ENCODE results near the gene TXNL4A.
A peak's percentile ranks its signal among the peaks of the same experiment; 100 is the strongest.

The TXNL4A gene

DNA sequence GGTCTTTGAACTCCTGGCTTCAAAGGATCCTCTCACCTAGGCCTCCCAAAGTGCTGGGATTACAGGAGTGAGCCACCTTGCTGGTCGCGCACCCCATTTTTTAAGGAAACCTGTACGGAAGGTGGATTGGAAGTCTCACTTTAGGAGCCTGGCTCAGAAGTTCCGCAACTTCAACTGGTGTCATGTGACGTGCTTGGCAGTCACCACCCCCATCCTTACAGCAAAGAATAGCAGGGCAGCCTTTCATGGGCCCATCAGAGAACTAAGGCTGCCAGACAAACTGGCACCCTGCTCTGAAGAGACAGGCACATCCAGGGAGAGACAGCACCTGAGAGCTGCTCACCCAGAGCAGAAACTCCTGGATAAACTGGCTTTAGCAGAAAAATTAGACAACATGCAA, 33.6 kb downstream of the TXNL4A start:
- TF ChIP-seq CTCF (IDR thresholded peaks at IDR 0.05; ENCODE audit: low read depth, low read length, missing control alignments), result no peak
- DNase-seq (ENCODE audit: low read depth), result no peak
- in situ Hi-C loops (cut with HindIII; ENCODE audit: low sequenced_read_pairs), result no loop called here
- H3K4me3 ChIP-seq (ENCODE audit: low read depth, low read length), result no peak overlapping the region

GRCh38 chr18:79953971-79954651, 34.3 kb downstream of the TXNL4A start:
- no peak for TF ChIP-seq CTCF (IDR thresholded peaks at IDR 0.05; ENCODE audit: low read depth, low read length, missing control alignments)
- in situ Hi-C loops (cut with HindIII; ENCODE audit: low sequenced_read_pairs), result no loop called here
- no peak overlapping the region for H3K4me3 ChIP-seq (ENCODE audit: low read depth, low read length)
- DNase-seq (ENCODE audit: low read depth), result no peak

DNA sequence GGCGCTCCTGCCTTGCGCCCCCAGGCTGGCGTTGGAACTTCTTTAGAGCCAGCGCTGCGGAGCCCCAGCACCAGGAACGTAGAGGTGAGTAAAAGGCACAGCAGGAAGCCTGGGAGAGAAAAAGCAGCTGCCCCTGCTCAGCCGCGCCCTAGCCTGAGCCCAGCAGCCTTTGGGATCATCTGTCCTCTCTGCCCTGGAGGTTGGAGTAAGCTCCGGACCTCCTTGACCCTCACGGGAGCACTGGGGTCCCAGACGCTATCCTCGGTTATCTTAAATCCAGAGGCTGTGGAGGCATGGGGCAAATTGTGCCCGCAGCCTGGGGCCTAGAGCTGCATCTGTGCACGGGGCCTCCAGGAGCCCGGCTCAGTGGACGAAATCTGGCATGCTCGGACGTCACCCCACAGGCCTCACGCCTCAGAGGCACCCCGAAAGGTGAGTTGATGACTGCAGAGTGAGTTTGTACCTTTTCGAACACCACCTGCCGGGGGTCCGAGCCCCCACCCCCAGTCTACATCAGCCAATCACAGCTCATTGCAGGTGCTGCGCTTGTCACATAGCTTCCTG, 35.3 kb downstream of the TXNL4A start:
- in situ Hi-C loops (cut with HindIII; ENCODE audit: low sequenced_read_pairs), result no loop called here
- H3K4me3 ChIP-seq (ENCODE audit: low read depth, low read length), result peak overlapping the region; percentile 67

DNA sequence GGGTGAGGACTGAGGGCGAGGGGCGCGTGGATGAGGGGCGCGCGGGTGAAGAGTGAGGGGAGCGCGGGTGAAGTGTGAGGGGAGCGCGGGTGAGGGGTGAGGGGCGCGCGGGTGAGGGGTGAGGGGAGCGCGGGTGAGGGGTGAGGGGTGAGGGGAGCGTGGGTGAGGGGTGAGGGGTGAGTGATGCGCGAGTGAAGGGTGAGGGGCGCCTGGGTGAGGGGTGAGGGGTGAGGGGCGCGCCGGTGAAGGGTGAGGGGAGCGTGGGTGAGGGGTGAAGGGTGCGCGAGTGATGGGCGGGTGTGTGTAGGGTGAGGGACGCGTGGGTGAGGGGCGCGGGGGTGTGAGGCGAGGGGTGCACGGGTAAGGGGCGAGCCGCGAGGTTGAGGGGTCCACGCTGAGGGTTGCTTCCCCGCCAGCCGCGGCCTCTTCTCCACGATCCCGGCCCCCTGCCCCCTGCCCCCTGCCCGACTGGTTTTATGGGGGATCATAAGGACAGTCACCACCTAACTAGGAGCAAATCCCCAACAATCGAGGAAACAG, 35.8 kb downstream of the TXNL4A start:
- DNase-seq (ENCODE audit: low read depth), result no peak
- in situ Hi-C loops (cut with HindIII; ENCODE audit: low sequenced_read_pairs), result no loop called here
- no peak for TF ChIP-seq CTCF (IDR thresholded peaks at IDR 0.05; ENCODE audit: low read depth, low read length, missing control alignments)
- peak overlapping the region; percentile 67 for H3K4me3 ChIP-seq (ENCODE audit: low read depth, low read length)

More for the DNA sequence above, 35.3 kb downstream of the TXNL4A start:
- no peak for TF ChIP-seq CTCF (IDR thresholded peaks at IDR 0.05; ENCODE audit: low read depth, low read length, missing control alignments)
- DNase-seq (ENCODE audit: low read depth), result no peak

DNA sequence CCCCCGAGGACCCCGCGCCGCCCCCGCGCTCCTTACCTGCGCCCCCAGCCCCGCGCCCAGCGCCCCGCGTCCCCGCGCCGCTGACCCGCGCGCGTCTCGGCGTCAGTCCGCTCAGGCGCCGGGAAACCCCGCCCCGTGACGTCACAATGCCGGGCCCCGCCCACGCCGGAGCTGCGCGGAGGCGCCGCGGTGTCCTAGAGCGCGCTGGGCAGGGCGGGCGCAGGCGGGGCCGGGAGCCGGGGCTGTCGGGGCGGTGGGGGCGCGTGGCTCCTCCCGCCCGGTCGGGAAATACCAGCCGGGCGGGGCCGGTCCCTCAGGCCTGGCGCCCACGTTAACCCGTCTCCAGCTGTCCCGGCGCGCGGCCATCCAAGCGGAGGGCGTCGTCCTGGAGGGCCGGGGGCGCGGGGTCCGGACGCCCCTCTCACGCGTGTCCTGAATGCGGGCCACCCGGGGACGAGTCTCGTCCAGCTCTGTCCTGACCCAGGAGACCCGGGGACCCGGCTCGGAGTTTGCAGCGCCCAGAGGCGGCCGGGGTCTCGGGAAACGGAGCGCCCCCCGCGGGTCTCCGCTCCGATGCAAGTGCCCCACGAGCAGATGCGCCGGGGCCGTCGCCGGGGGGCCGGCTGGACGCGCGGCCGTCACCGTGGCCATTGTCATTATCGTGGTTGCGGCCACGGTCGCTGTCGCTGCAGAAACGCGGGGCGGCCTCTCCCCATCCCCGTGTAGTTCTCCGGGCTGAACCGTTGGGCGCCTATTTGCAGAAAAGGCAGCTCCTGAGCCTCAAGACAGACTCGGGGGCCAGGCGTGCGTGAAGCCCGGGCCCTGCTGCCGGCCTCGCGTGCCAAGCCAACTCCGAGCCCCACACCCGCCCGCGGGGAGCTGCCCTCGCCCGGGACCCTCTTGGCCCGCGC, 36.6 kb downstream of the TXNL4A start, which contains the start of gene SLC66A2:
Gene SLC66A2, minus strand, starts transcription at position 109 of the 911 bp plus-strand sequence. CDS start 727 bp downstream, outside the sequence.
- in situ Hi-C loops (cut with HindIII; ENCODE audit: low sequenced_read_pairs), result no loop called here
- DNase-seq (ENCODE audit: low read depth), result peak; percentile 40
- peak within 1 kb of the TSS; percentile 67 for H3K4me3 ChIP-seq (ENCODE audit: low read depth, low read length)
- TF ChIP-seq CTCF (IDR thresholded peaks at IDR 0.05; ENCODE audit: low read depth, low read length, missing control alignments), result peak; percentile 4
